Measurements from ENCODE around the gene KRT31.
"Not testable (repeated sequence)": the region's sequence is repeated elsewhere in the genome, so short reads cannot be mapped to it uniquely, and the experiment has no call there.

The KRT31 gene

DNA sequence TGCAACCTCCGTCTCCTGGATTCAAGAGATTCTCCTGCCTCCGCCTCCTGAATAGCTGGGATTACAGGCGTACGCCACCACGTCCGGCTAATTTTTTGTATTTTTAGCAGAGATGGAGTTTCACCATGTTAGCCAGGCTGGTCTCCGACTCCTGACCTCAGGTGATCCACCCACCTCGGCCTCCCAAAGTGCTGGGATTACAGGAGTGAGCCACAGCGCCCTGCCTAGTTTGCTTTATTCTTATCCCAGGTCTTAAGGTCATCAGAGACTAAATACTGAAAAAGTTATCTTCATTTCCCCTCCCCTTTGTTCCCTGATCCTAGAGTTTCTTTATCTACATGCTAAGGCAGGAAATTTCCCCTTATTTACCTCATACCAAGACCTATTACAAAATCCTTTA is 33.0 kb upstream of the KRT31 start:
- not testable (repeated sequence) for H3K9me3 ChIP-seq (ENCODE audit: low read length); H3K27me3 ChIP-seq (ENCODE audit: control insufficient read depth in 1 of 2, insufficient read depth in 2 of 2, low read length in 2 of 2); H3K4me1 ChIP-seq (ENCODE audit: insufficient read depth, low read length); H3K9ac ChIP-seq (ENCODE audit: low read length); H3K27ac ChIP-seq (ENCODE audit: low read depth, low read length); H3K36me3 ChIP-seq (ENCODE audit: insufficient read depth, low read length); H3K4me3 ChIP-seq (ENCODE audit: low read depth in 1 of 2, low read length in 2 of 2)

GRCh38 chr17:41429667-41430066 is 32.3 kb upstream of the KRT31 start:
- Histone ChIP-seq H3K9ac (ENCODE audit: low read length) (no peak overlapping the region), H3K4me1 (ENCODE audit: insufficient read depth, low read length) (no peaks in the 10 kb centered on the region), H3K27me3 (ENCODE audit: control insufficient read depth in 1 of 2, insufficient read depth in 2 of 2, low read length in 2 of 2) (no peaks in the 10 kb centered on the region), H3K4me3 (ENCODE audit: low read depth in 1 of 2, low read length in 2 of 2) (no peak overlapping the region), H3K27ac (ENCODE audit: low read depth, low read length) (no peak overlapping the region), H3K9me3 (ENCODE audit: low read length) (no peaks in the 10 kb centered on the region), H3K36me3 (ENCODE audit: insufficient read depth, low read length) (no peaks in the 10 kb centered on the region)

DNA sequence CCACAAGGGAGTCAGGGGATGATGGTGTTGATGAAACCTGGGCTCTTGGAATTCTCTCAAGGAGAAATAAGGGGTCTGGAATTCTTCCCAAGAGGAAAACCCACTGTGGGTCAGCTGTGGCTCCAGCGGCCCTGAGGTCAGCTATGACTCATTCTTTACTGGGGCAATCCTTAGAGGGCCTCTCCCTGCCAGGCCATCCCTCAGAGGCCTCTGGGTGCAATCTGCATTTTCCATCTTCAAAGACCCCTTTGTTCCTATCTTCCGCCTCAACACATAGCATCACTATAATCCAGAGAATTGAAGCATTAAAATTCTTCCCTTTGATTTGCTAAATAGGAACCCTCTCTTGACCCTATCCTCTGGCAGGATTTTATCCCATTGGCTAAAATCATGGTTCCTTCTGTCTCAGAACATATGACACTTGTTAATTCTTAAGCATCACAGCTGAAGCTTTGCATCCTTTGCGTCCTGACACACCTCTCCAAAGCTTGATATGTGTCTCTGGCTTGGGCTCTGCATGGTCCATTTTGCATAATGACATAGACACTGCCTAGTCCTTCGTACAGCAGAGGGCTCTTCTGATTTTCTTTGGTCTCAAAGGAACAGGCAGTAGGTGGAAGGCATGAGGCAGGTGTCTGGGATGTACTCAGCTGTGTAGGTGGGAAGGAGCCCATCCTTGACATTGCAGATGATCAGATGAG is 31.3 kb upstream of the KRT31 start:
- Histone ChIP-seq H3K9me3 (ENCODE audit: low read length) (no peaks in the 10 kb centered on the region), H3K36me3 (ENCODE audit: insufficient read depth, low read length) (no peaks in the 10 kb centered on the region), H3K27ac (ENCODE audit: low read depth, low read length) (no peak overlapping the region), H3K27me3 (ENCODE audit: control insufficient read depth in 1 of 2, insufficient read depth in 2 of 2, low read length in 2 of 2) (no peaks in the 10 kb centered on the region), H3K4me3 (ENCODE audit: low read depth in 1 of 2, low read length in 2 of 2) (no peak overlapping the region), H3K9ac (ENCODE audit: low read length) (no peak overlapping the region), H3K4me1 (ENCODE audit: insufficient read depth, low read length) (no peaks in the 10 kb centered on the region)

DNA sequence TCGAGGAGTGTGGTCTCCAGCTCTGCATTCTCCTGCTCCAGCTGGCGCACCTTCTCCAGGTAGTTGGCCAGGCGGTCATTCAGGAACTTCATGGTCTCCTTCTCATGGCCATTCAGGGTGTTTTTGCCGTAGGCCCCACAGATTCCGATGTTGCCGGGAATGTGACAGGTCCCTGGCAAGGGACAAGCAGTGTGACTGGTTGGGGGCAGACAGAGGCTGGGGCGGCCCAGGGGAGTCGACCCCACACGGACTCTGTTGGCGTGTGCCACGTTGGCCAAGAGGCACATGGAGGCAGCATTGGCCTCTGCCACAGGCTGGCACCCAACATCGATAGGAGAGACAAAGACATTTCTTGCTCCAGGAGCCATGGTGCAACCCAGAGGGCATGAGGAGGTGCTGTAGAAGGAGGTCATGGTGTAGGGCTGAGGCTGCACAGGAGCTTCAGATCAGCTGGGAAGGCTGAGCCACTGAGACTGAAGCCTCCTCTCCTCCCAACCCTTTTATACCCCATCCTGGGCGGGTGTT is 26.8 kb upstream of the KRT31 start, which contains the start of gene KRT37:
Gene KRT37 (minus strand): TSS at position 475 of the 525 bp plus-strand sequence. CDS start 62 bp downstream, at position 413.
- Histone ChIP-seq H3K4me1 (ENCODE audit: insufficient read depth, low read length) (peaks cover 7% of the 10 kb centered on the region), H3K9ac (ENCODE audit: low read length) (no peak within 1 kb of the TSS), H3K36me3 (ENCODE audit: insufficient read depth, low read length) (no peaks in the 10 kb centered on the region), H3K4me3 (ENCODE audit: low read depth in 1 of 2, low read length in 2 of 2) (no peak within 1 kb of the TSS), H3K27me3 (ENCODE audit: control insufficient read depth in 1 of 2, insufficient read depth in 2 of 2, low read length in 2 of 2) (no peaks in the 10 kb centered on the region), H3K9me3 (ENCODE audit: low read length) (no peaks in the 10 kb centered on the region), H3K27ac (ENCODE audit: low read depth, low read length) (no peak within 1 kb of the TSS)

DNA sequence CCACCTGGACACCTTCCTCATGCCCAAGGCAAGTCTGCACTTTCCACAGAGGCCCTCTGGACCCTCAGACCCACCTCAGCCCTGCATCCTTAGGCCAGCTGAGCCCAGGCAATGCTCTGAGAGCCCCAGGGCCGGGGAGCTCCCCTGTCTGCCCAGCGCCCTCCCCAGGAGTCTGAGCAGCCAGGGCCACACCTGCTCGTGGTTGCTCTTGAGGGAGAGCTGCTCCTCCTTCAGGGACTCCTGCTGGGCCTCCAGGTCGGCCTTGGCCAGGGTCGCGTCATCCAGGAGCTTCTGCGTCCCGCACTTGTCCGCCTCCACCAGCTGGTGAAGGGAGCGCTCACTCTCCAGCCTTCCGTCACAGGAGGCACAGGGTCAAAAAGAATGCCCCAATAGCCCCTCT is 25.2 kb upstream of the KRT31 start:
- not testable (repeated sequence) for H3K4me3 ChIP-seq (ENCODE audit: low read depth in 1 of 2, low read length in 2 of 2); H3K9ac ChIP-seq (ENCODE audit: low read length); H3K4me1 ChIP-seq (ENCODE audit: insufficient read depth, low read length); H3K9me3 ChIP-seq (ENCODE audit: low read length); H3K36me3 ChIP-seq (ENCODE audit: insufficient read depth, low read length); H3K27me3 ChIP-seq (ENCODE audit: control insufficient read depth in 1 of 2, insufficient read depth in 2 of 2, low read length in 2 of 2); H3K27ac ChIP-seq (ENCODE audit: low read depth, low read length)

DNA sequence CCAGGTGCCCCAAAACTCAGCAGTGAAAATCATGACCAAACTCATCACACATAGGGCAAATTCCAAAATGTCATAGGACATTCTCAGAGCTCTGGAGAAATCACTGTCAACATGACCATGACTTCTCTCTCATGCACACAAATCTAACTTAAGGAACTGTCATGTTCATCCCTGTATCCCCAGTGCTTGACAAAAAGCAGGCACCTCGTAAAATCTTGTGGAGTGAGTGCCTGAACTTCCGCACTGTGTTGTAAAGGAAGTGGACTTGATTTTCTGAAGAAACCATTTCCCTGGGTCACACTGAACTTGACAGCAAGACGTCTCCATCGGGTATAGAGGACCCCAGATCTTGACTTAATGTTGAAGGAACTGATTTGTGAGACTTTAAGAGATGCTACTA is 24.2 kb upstream of the KRT31 start:
- no peak overlapping the region for H3K27ac ChIP-seq (ENCODE audit: low read depth, low read length)
- H3K4me1 ChIP-seq (ENCODE audit: insufficient read depth, low read length) = peaks cover 7% of the 10 kb centered on the region
- no peak overlapping the region for H3K9ac ChIP-seq (ENCODE audit: low read length)
- H3K27me3 ChIP-seq (ENCODE audit: control insufficient read depth in 1 of 2, insufficient read depth in 2 of 2, low read length in 2 of 2) = no peaks in the 10 kb centered on the region
- H3K36me3 ChIP-seq (ENCODE audit: insufficient read depth, low read length) = no peaks in the 10 kb centered on the region
- H3K4me3 ChIP-seq (ENCODE audit: low read depth in 1 of 2, low read length in 2 of 2) = no peak overlapping the region
- no peaks in the 10 kb centered on the region for H3K9me3 ChIP-seq (ENCODE audit: low read length)

DNA sequence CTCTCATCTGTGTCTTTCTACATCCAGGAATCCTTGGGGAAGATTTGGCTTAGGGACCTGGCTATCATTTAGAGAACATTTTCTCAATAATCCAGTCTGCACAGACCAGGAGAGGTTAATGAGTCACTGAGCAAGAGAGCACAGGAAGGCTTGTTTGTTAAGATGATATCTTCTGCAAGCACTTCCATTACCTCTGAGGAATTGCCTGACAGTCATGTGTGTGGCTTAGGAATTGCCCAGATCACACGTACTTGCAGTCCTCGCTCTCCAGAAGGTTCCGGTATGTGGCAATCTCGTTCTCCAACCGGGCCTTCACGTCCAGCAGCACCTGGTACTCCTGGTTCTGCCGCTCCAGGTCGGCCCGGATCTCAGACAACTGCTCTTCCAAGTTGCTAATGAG is 23.7 kb upstream of the KRT31 start:
- Histone ChIP-seq H3K4me1 (ENCODE audit: insufficient read depth, low read length) (peaks cover 7% of the 10 kb centered on the region), H3K9ac (ENCODE audit: low read length) (no peak overlapping the region), H3K27me3 (ENCODE audit: control insufficient read depth in 1 of 2, insufficient read depth in 2 of 2, low read length in 2 of 2) (no peaks in the 10 kb centered on the region), H3K27ac (ENCODE audit: low read depth, low read length) (no peak overlapping the region), H3K9me3 (ENCODE audit: low read length) (no peaks in the 10 kb centered on the region), H3K4me3 (ENCODE audit: low read depth in 1 of 2, low read length in 2 of 2) (no peak overlapping the region), H3K36me3 (ENCODE audit: insufficient read depth, low read length) (no peaks in the 10 kb centered on the region)

- peaks cover 7% of the 10 kb centered on the region for H3K4me1 ChIP-seq (ENCODE audit: insufficient read depth, low read length)
- H3K36me3 ChIP-seq (ENCODE audit: insufficient read depth, low read length) = no peaks in the 10 kb centered on the region
- H3K9ac ChIP-seq (ENCODE audit: low read length) = no peak overlapping the region
- no peak overlapping the region for H3K27ac ChIP-seq (ENCODE audit: low read depth, low read length)
- H3K4me3 ChIP-seq (ENCODE audit: low read depth in 1 of 2, low read length in 2 of 2) = no peak overlapping the region
- H3K27me3 ChIP-seq (ENCODE audit: control insufficient read depth in 1 of 2, insufficient read depth in 2 of 2, low read length in 2 of 2) = no peaks in the 10 kb centered on the region
- no peaks in the 10 kb centered on the region for H3K9me3 ChIP-seq (ENCODE audit: low read length)
These were observed 22.7 kb upstream of the KRT31 start for GRCh38 chr17:41420134-41420533.

GRCh38 chr17:41419716-41420115 is 22.3 kb upstream of the KRT31 start:
- Histone ChIP-seq H3K9ac (ENCODE audit: low read length) (no peak overlapping the region), H3K9me3 (ENCODE audit: low read length) (no peaks in the 10 kb centered on the region), H3K36me3 (ENCODE audit: insufficient read depth, low read length) (no peaks in the 10 kb centered on the region), H3K27ac (ENCODE audit: low read depth, low read length) (no peak overlapping the region), H3K27me3 (ENCODE audit: control insufficient read depth in 1 of 2, insufficient read depth in 2 of 2, low read length in 2 of 2) (no peaks in the 10 kb centered on the region), H3K4me3 (ENCODE audit: low read depth in 1 of 2, low read length in 2 of 2) (no peak overlapping the region), H3K4me1 (ENCODE audit: insufficient read depth, low read length) (peaks cover 7% of the 10 kb centered on the region)

DNA sequence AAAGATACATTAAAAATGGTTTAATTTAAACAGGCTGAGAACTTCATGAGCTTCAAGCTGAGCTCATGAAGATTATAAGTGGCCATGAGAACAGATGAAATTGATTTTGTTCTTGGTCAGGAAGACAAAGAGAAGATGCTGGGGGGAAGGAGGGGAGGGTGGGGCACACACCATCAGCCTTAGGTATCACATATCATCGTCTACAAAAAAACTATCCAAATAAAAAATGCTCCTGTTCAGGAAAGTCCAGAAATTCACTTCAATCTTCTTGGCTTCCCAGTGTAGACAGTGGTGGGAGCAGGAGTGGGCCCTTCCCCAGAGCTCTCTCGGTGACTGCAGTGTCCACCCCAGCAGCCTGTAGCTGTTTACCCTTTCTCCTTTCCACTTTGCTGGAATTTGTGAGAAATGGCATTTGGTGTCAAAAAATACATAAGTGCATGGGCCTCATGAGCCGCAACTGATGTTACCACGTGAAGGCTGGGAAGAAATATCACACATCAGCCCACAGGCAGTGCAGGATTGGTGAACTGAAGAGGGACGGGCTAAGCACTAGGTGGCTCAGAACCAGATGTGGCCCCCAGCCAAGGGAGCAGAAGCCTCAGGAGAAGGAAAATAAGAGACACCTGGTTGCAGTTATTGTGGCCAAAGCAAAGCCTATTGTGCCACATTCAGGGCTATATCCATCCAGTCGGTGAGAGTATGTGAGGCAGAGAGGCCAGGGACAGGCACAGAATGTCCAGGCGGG is 20.9 kb upstream of the KRT31 start:
- Histone ChIP-seq H3K27ac (ENCODE audit: low read depth, low read length) (no peak overlapping the region), H3K27me3 (ENCODE audit: control insufficient read depth in 1 of 2, insufficient read depth in 2 of 2, low read length in 2 of 2) (no peaks in the 10 kb centered on the region), H3K4me1 (ENCODE audit: insufficient read depth, low read length) (peaks cover 7% of the 10 kb centered on the region), H3K4me3 (ENCODE audit: low read depth in 1 of 2, low read length in 2 of 2) (no peak overlapping the region), H3K9ac (ENCODE audit: low read length) (no peak overlapping the region), H3K9me3 (ENCODE audit: low read length) (no peaks in the 10 kb centered on the region), H3K36me3 (ENCODE audit: insufficient read depth, low read length) (no peaks in the 10 kb centered on the region)

DNA sequence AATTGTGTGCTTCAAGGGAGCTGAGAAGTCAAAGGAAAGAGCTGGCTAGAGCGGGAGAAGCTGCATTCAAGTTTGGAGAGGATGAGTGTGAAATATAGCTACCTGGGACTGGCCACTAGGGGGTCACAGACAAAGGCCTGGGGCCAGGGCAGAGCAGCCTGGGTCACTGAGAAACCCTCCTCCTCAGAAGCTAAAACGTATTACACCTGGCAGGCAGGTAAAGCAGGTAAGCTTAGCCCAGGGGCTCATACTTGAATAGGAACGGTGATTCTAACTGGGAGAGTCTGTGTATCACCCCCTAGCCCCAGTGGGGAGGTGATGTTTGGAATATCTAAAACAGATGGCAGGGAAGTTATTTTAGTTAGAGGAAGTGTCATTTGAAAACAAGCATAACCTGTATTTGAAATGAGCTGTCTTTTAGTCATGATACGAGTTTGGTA is 20.2 kb upstream of the KRT31 start:
- H3K36me3 ChIP-seq (ENCODE audit: insufficient read depth, low read length) = no peaks in the 10 kb centered on the region
- H3K27ac ChIP-seq (ENCODE audit: low read depth, low read length) = no peak overlapping the region
- H3K9ac ChIP-seq (ENCODE audit: low read length) = no peak overlapping the region
- peaks cover 7% of the 10 kb centered on the region for H3K4me1 ChIP-seq (ENCODE audit: insufficient read depth, low read length)
- H3K9me3 ChIP-seq (ENCODE audit: low read length) = no peaks in the 10 kb centered on the region
- H3K27me3 ChIP-seq (ENCODE audit: control insufficient read depth in 1 of 2, insufficient read depth in 2 of 2, low read length in 2 of 2) = no peaks in the 10 kb centered on the region
- no peak overlapping the region for H3K4me3 ChIP-seq (ENCODE audit: low read depth in 1 of 2, low read length in 2 of 2)
